Limb (tissue), 2 donors: ENCODE data around the gene STX1A.

Experiments used
- DNase-seq, 2 donors: peaks; one replicate each; pipeline ENCODE4 v3.0.0-alpha.2; 2016; ENCODE audit errors: extremely low spot score in 2 of 2

The STX1A gene

GRCh38 chr7:73652541-73652949 lies 66.9 kb downstream of the STX1A start:
- no peak for DNase-seq

GRCh38 chr7:73650524-73650923 lies 68.9 kb downstream of the STX1A start:
- DNase-seq = no peak

GRCh38 chr7:73649576-73649975 lies 69.9 kb downstream of the STX1A start:
- DNase-seq = no peak
